Activated CD8-positive, alpha-beta memory T cell treated with anti-CD3 and anti-CD28 coated beads, Interleukin-2, amount 50 U/mL, for 24 hours (primary cell): Measurements from ENCODE around the gene FREM3.
"Not testable (repeated sequence)": the region's sequence is repeated elsewhere in the genome, so short reads cannot be mapped to it uniquely, and the experiment has no call there.

ENCODE experiments used
- DNase-seq: peaks from one replicate; pipeline ENCODE4 v3.0.0-alpha.2; 2020; ENCODE audit errors: extremely low read depth

The FREM3 gene

DNA sequence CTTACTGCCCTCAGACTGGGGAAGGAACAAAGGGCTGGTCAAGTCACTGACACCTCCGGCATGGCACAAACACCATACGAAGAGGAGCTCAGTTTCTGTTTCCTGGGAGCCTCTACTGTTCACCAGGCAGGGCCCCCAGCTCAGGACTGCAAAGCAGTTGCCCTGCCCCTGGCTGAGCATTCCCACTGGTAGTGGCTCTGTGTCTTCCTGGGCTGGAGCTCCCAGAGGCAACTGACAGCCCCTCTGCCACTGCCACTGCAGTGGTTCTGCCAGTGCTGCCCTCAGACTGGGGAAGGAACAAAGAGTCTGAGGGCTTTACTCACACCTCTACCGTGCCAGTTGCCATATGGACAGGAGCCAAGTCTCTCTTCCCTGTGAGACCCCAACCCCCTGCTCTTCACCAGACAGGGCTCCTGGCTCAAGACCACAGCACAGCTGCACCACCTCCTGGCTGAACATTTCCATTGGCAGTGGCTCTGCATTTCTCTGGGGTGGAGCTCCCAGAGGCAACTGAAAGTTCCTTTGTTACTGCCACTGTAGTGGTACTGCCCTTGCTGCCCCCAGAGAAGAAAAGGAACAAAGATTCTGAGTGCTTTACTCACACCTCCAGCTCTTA, 119.0 kb downstream of the FREM3 start:
- DNase-seq = no peak

DNA sequence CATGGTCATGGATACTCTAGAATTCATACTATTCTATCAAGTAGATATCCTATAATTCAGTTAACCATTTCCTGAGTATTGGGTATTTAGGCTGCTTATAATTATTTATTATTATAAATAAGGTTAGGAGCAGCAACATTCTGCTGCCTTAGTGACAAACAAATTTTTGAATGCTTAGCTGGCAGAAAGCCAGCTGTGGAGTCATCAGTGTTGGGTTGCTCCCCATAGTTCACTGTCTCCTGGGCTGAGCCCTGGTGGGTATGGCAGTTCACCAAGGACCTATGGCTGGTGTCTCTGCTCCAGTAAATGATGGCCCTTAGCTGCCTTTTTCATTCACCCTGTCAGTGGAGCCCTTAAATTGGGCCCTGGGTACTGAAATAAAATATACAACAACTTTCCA, 125.1 kb downstream of the FREM3 start:
- no peak for DNase-seq

DNA sequence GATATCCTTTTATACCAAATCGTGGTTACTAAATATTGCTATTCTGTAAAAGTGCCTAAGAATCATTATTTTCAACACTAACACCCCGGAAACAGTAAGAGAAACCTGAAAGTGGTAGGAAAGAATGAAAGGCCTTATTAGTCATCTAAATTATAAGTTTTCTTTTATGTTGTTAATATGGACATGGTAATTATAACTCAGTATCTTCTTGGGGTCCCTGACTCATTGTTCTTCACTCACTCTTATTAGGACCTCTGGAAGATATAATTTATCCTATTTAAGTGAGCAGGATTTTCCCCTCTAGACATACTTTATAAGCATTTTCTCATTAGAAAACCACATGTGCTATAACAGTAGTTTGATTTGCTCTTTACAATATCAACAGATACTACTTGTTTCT, 136.0 kb downstream of the FREM3 start:
- DNase-seq = no peak

DNA sequence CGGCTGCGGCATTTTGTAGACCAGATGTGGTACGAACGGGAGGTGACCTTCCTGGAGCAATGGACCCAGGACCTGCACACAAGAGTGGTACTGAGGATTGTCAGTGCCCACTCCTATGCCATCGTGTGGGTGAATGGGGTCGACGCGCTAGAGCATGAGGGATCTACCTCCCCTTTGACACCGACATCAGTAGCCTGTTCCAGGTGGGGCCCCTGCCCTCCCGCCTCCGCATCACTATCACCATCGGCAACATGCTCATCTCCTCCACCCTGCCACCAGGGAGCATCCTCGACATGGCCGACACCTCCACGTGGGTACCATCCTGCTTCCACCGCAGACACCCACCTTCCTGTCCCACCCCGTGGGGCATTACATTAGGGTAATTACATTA, 140.7 kb downstream of the FREM3 start:
- no peak for DNase-seq

DNA sequence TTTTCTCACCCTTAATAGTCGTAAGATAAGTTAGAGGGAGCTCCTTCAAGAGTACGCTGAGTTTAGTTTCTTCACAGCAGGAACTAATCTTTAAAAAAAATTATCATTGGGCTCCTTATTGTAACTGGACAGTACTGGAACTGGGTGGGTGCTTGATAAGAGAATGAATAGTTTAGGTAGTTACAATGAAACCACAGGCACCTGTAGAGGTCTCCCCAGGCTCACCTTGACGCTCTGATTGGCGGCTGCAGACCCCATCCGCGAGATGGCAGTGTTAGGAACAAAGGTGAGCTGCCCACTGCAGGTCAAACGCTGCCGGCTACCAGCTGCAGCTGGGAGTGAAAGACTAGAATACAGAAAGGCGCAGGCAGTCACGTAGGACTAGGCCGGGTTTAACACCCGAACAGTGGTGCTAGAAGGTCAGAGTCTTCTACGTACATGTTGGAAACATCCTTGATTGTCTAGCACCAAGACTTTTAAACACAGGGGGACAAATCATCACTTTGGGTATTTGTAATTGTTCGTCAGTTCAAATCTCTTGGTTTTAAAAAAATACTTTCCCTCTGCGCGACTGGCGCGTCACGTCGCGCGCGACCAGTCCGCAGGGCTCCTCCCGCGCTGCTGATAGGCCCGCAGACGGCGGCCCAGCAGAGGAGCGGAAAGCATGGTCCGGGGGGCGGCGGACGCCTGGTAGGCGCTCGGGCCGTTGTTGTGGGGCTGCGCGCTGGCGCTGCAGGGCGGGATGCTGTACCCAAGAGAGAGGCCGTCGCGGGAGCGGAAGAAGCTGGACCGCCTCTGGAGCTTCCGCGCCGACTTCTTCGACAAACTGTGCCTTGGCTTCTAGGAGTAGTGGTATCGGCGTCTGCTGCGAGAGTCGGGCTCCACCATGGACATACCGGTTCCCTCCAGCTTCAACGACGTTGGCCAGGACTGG, 141.4 kb downstream of the FREM3 start:
- no peak for DNase-seq

DNA sequence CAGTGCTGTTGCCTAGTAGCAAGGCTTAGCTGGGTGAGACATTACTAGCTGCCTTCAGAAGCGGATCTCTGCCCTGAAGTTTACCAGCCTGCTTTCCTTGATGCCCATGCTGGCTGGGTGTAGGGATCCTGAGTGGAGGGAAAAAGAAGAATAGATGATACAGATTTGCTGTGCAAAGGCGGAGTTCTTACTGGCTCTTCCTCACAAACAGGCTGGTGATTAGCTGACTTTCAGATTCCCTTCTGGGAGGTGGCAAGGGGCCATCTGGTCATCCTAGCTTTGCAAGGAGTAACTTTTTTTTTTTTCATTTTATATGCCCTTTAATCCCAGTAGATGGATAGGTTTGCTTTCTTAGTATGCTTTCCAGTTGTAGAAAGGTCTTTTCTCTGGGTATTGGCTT, 142.2 kb downstream of the FREM3 start:
- DNase-seq = no peak

DNA sequence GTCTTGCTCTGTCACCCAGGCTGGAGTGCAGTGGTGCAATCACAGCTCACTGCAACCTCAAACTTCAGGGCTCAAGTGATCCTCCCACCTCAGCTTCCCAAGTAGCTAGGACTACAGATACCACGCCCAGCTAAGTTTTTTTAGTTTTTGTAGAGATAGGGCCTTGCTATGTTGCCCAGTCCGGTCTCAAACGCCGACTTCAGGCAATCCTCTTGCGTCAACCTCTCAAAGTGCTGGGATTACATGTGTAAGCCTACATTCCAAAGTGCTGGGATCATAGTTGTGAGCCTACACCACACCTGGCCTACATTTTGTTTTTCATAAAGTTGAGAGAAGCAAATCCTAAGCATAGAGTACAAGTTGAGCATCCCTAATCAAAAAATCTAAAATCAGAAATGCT, 144.8 kb downstream of the FREM3 start:
- no peak for DNase-seq

DNA sequence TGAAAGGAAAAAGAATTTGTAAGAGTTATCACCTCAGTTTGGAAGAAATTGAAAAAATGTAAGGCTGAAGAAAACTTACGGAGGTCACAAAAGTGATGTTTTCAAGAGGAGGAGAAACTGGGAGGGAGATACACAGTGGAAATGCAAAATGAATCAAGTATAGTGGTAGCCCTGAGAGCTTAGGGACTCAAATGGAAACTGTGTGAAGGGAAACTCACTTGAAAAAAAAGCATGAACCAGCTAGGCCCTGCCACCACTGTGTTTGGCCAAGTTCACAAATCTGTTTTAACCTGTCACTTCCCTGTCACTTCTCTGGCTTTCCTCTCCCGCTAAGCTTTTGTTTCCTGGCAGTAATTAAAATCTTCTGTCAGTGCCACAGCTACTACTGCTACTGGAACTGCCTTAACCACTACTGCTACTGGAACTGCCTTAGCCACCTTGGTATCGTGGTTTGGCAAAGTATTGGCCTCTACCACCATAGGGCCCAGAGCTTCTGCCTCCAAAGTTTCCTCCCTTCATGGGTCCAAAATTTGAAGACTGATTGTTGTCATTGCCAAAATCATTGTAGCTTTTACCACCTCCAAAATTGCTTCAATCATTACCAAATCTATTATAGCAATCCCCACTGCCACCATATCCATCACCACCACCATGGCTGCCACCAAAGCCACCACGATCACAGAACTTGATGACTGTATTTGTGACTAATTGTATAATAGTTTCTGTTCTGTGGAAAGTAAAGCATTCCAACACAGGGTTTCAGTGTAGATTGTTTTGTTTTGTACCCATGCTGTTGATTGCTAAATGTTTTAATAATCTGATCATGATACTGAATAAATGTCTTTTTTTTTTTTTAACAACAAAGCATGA, 145.5 kb downstream of the FREM3 start:
- no peak for DNase-seq

DNA sequence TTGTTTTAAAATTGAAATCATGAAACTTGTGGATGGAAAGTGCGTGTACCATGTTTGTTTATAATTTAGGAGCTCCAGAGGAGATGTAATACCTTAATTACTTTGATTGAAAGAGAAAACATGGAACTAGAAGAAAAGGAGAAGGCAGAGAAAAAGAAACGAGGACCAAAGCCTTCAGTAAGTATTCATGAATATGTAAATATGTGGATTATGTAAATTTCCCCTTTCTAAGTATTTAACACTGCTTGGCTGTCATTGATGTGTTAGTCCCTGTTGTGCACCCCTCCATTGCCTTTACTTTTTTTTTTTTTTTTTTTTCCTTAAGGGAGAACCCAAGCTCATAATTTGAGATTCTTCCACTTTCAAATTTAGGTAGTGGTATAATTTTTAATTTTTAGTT, 150.5 kb downstream of the FREM3 start:
- DNase-seq = no peak

DNA sequence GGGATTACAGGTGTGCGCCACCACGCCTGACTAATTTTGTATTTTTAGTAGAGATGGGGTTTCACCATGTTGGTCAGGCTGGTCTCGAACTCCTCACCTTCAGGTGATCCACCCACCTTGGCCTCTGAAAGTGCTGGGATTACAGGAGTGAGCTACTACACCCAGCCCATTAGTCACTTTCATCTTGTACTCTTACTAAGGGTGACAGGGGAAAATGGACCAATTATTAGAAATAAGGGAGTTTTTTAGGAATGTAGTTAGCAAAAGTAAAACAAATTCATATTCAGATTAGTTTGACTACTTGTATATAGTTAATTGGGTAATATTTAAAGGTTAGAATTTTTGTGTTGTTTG, 160.8 kb downstream of the FREM3 start:
- DNase-seq = no peak

DNA sequence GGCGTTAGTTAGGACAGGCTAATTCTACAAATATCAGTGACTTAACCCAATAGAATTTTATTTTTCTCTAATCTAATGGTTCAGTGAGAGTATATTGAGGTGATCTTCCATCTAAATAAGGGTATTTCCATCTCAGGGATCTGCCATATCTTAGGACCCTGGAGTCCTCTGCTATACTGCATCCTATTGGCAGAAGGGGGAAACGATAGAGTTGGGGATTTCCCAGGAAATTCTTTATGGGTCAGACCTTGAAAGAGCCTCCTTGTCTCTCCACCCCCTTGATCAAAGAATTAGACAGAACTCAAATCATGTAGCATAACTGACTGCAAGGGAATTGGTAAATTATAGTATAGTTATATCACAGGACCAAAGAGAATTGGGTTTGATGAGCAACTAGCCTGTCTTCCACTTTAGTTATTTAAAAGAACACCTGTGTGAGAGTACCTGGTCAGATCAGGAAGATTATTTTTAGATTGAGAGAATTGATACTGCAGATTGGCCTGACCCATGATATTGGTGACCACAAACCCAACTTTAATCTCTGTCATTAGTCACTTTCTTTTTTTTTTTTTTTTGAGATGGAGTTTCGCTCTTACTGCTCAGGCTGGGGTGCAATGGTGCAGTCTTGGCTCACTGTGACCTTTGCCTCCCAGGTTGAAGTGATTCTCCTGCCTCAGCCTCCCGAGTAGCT, 161.4 kb downstream of the FREM3 start:
- DNase-seq = no peak

DNA sequence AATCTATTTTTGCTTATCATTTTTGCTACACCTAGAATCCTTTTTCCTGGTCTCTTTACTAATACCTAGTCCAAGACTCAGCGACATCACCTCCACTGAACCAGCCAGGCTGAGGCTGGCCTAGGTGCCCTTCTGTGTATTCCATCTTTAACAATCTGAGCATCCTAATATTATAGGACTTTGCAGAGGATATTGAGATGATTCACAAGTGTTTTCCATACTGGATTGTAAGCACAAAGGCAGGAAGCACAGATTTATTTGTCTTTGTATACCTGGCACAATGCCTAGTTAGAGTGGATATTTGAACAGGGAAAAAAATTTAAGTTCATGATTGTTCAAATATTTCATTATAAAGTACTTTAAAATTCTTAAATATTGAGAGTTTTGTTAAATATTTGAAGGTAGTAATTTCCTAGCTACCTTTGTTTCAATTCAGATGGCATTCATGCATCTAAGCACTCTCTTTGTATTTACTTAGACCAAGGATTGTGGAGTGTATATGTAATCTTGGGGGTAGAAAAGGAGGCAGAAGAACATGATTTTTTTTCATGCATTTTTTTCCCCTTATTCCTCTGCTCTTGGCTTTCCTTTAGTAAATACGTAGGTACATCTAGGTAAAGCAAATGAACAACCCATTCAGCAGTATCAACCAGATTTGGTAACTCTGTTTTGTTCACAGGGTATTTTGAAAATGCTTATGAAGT, 168.5 kb downstream of the FREM3 start:
- DNase-seq = no peak

DNA sequence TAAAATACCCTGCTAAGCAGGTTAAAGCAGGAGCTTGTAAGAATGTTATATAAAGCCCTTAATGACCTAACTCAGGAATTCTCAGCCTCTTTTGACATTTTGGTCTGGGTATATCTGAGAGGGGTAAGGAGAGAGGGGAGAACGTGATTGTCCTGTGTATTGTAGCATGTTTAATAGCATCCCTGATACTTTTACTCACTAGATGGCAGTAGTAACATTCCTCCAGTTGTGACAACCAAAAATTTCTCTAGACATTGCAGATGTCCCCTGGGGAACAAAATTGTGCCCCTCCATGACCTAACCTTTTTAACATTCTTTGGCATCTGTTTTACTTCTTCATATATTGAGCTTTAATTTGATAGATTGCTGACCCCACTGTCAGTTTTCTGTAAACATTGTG, 169.1 kb downstream of the FREM3 start:
- DNase-seq = no peak

DNA sequence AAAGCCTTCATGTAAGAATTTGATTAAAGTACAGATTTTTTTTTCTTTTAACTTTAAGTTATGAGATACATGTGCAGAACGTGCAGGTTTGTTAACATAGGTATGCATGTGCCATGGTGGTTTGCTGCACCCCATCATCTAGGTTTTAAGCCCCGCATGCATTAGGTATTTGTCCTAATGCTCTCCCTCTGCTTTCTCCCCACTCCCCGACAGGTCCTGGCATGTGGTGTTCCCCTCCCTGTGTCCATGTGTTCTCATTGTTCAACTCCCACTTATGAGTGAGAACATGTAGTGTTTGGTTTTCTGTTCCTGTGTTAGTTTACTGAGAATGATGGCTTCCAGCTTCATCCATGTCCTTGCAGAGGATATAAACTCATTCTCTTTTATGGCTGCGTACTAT, 172.4 kb downstream of the FREM3 start:
- DNase-seq = not testable (repeated sequence)
